HL-60 (cell line): ENCODE measurements around the gene RAB27A.

ENCODE experiments used
- GABPA ChIP-seq: IDR thresholded peaks from 2 replicates; pipeline ENCODE4 v1.6.1; 2012; ENCODE audit warnings: low read depth
- POLR2AphosphoS5 ChIP-seq: IDR thresholded peaks from 2 replicates; pipeline ENCODE4 v1.6.1; 2012; ENCODE audit warnings: low read depth
- REST ChIP-seq: IDR thresholded peaks from 2 replicates; pipeline ENCODE4 v1.6.1; 2012; ENCODE audit warnings: low read depth; ENCODE audit not compliant: insufficient replicate concordance
- SPI1 ChIP-seq: IDR thresholded peaks from 2 replicates; pipeline ENCODE4 v1.6.1; 2012; ENCODE audit warnings: low read depth, mild to moderate bottlenecking, borderline replicate concordance
- TF ChIP-seq, protein P1 (sequence below): IDR thresholded peaks from one replicate; pipeline ENCODE4 v1.5.1; 2011; ENCODE audit warnings: low read length, control low read depth, inconsistent platforms; ENCODE audit not compliant: insufficient read depth

- TF ChIP-seq POLR2AphosphoS5 (no peak), GABPA (no peak), REST (no peak), SPI1 (no peak)
- TF ChIP-seq, protein P1, sequence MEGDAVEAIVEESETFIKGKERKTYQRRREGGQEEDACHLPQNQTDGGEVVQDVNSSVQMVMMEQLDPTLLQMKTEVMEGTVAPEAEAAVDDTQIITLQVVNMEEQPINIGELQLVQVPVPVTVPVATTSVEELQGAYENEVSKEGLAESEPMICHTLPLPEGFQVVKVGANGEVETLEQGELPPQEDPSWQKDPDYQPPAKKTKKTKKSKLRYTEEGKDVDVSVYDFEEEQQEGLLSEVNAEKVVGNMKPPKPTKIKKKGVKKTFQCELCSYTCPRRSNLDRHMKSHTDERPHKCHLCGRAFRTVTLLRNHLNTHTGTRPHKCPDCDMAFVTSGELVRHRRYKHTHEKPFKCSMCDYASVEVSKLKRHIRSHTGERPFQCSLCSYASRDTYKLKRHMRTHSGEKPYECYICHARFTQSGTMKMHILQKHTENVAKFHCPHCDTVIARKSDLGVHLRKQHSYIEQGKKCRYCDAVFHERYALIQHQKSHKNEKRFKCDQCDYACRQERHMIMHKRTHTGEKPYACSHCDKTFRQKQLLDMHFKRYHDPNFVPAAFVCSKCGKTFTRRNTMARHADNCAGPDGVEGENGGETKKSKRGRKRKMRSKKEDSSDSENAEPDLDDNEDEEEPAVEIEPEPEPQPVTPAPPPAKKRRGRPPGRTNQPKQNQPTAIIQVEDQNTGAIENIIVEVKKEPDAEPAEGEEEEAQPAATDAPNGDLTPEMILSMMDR = no peak
Measured at GRCh38 chr15:55257938-55258337, 31.7 kb downstream of the RAB27A start.
